GM12892 (cell line): Measurements from ENCODE around the gene BRINP2.

Experiments
- POLR2A ChIP-seq: IDR thresholded peaks from 2 replicates; pipeline ENCODE4 v1.6.1; 2011; ENCODE audit warnings: low read depth, low read length, control low read depth
- POLR2AphosphoS5 ChIP-seq: IDR thresholded peaks from 2 replicates; pipeline ENCODE4 v1.6.1; 2011; ENCODE audit warnings: low read depth, low read length, control low read depth
- TAF1 ChIP-seq: IDR thresholded peaks from 2 replicates; pipeline ENCODE4 v1.6.1; 2011; ENCODE audit warnings: low read depth, mild to moderate bottlenecking, control low read depth, low read length, borderline replicate concordance

DNA sequence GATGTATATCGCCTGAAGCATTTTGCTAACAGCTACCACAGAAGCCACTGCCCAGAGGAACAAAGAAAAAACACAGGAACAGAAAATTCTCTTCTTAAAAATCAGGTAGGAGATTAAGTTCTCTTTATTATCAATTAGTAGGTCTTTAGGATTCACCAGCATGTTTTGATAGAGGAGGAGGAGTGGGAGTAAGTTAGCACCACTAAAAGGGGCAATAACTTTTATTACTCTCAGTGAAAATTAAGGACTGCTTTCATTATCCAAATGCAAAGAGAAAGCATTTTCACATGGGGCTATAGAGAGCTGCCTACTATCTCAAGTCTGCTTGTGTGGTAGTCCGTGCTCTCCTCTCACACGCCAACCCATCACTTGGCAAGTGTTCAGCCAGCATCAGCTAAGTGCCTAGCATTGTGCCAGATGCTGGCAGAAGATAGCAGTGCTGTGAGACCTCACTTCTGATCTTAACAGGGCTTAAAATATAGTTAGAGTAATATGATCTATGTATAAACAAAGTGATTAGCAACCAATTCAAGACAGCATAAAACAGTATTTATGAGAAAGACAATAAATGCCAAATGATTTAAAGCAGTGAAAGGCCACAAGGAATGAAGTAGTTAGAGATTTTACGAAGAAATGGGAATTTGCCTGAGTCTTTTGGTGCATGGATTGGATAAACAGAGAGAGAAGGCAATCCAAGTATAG, 46.0 kb upstream of the BRINP2 start:
- no peak for TF ChIP-seq POLR2A
- TF ChIP-seq POLR2AphosphoS5: no peak
- TF ChIP-seq TAF1: no peak
